Adrenal gland (tissue), 5 donors: Measurements from ENCODE around the gene RPS15.

Experiments
- POLR2A ChIP-seq, 2 donors: fragments of 450-650 bp; IDR thresholded peaks; one replicate each; pipeline ENCODE4 v1.6.1; 2017; ENCODE audit warnings: antibody characterized with exemption in 2 of 2, mild to moderate bottlenecking in 2 of 2, moderate library complexity in 1 of 2
- TF ChIP-seq, protein P1 (sequence below), 6 experiments: fragments of 450-650 bp in 4 of 6; fragments of 200-600 bp in 2 of 6; sonication (generic) in 1 of 6; IDR thresholded peaks; 1 replicate in 5 of 6; 2 replicates in 1 of 6; pipeline versions ENCODE4 v1.5.1 to v1.8.0; 2016 to 2021; ENCODE audit warnings: antibody characterized with exemption in 6 of 6, mild to moderate bottlenecking in 2 of 6, moderate library complexity in 1 of 6
- donor health status: DM: no; HTN: no; CAD: no.

DNA sequence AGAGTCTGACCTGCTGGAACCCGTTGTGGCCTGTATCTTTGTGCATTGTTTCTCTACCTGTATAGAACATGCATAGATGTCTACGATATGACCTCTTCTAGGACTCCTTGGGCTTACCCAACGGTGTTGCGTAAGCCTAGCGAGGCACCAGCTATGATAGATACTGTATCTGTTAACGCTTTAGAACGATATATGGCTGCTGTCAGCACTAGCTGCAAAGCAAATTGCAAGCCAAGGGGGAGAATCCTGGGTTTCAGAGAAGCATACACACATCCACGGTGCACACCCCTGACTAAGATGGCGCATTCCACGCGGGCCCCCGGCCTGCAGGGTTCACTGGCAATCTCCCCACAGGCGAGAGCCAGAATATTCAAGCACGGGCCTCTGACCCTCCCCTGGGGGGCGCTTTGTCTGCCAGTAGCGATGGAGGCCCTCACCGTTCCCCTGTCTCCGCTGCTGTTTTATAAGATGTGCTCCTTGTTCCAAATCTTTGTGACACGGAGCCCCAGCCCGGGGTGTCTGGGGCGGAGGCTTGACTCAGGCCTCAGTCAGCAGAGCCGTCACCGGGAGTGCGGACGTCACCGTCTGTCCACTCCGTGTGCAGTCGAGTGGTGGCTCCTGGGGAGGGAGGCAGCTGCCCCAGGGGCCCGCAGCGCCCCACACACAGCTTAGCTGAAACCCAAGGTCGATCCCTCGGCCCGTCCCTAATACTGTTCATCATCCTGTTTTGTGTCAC is 12.9 kb upstream of the RPS15 start:
- TF ChIP-seq, protein P1, sequence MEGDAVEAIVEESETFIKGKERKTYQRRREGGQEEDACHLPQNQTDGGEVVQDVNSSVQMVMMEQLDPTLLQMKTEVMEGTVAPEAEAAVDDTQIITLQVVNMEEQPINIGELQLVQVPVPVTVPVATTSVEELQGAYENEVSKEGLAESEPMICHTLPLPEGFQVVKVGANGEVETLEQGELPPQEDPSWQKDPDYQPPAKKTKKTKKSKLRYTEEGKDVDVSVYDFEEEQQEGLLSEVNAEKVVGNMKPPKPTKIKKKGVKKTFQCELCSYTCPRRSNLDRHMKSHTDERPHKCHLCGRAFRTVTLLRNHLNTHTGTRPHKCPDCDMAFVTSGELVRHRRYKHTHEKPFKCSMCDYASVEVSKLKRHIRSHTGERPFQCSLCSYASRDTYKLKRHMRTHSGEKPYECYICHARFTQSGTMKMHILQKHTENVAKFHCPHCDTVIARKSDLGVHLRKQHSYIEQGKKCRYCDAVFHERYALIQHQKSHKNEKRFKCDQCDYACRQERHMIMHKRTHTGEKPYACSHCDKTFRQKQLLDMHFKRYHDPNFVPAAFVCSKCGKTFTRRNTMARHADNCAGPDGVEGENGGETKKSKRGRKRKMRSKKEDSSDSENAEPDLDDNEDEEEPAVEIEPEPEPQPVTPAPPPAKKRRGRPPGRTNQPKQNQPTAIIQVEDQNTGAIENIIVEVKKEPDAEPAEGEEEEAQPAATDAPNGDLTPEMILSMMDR (IDR thresholded peaks at IDR 0.05) = no peak
- peak in 1 of 2 donors; percentile 62 for TF ChIP-seq POLR2A (IDR thresholded peaks at IDR 0.05)
